ENCODE measurements around the gene SYNGR4. TPM values are rescaled to one million over a fixed set of nuclear protein-coding genes. Genes with fewer than 3 reads are reported as not detected.

Gene SYNGR4
- total and polyA plus RNA-seq, 5 donors: not detected

DNA sequence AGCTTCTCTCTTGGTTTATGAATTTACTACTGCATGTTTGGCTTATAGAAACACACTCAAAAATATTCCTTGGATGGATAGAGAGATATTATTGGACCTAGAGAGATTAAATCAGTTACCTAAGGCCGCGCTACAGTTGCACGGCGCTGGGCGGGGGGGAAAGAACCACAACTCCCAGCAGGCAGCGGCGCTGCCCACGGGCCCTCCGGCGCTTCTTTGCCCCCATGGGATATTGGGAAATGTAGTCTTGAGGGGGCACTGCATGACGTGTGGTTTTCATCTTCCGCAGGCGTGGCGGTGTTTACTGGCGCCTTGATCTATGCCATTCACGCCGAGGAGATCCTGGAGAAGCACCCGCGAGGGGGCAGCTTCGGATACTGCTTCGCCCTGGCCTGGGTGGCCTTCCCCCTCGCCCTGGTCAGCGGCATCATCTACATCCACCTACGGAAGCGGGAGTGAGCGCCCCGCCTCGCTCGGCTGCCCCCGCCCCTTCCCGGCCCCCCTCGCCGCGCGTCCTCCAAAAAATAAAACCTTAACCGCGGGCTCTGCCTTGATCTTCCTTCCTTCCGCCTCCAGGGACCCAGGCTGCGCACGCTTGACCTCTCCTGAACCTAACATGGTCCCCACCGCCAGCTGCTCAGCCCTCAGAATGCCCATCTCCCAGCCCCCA lies 34.0 kb upstream of the SYNGR4 start:
- intact Hi-C loops (cut with DNase I): no loop called here
- Histone ChIP-seq H3K27ac (ENCODE audit: low read length) (peak overlapping the region; percentile 91), H3K9me3 (ENCODE audit: control insufficient read depth, low read length) (no peaks in the 10 kb centered on the region), H3K4me1 (ENCODE audit: control insufficient read depth, insufficient read depth, low read length) (no peaks in the 10 kb centered on the region), H3K4me3 (ENCODE audit: low read length) (peak overlapping the region; percentile 64), H3K27me3 (ENCODE audit: control insufficient read depth, insufficient read depth) (no peaks in the 10 kb centered on the region)
- WGBS: 35% methylated on average over 41 of the region's 41 CpGs
- DNase-seq: peak; percentile 47 to 86 (median 85)
- ATAC-seq: peak; percentile 15 to 37

DNA sequence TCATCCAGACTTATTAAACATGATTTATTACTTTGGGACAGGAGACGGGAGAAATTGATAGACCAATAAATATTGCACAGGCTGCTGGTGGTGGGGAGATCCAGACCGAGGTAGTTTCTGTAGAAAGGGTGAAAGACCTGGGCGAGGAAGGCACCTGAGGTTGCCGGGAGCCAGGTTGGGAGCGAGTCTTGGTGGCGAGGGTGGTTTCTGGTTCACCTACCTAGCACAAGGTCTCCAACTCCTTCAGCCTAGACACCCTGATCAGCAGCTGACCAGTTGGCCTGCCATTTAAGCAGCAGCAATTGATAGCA lies 31.9 kb upstream of the SYNGR4 start:
- Histone ChIP-seq H3K4me1 (ENCODE audit: control insufficient read depth, insufficient read depth, low read length) (no peaks in the 10 kb centered on the region), H3K9me3 (ENCODE audit: control insufficient read depth, low read length) (no peaks in the 10 kb centered on the region), H3K27ac (ENCODE audit: low read length) (peak overlapping the region; percentile 71), H3K27me3 (ENCODE audit: control insufficient read depth, insufficient read depth) (no peaks in the 10 kb centered on the region), H3K4me3 (ENCODE audit: low read length) (no peak overlapping the region)
- DNase-seq (no peak), ATAC-seq (no peak)
- WGBS: 50% methylated on average over 6 of the region's 6 CpGs
- intact Hi-C loops (cut with DNase I): no loop called here

DNA sequence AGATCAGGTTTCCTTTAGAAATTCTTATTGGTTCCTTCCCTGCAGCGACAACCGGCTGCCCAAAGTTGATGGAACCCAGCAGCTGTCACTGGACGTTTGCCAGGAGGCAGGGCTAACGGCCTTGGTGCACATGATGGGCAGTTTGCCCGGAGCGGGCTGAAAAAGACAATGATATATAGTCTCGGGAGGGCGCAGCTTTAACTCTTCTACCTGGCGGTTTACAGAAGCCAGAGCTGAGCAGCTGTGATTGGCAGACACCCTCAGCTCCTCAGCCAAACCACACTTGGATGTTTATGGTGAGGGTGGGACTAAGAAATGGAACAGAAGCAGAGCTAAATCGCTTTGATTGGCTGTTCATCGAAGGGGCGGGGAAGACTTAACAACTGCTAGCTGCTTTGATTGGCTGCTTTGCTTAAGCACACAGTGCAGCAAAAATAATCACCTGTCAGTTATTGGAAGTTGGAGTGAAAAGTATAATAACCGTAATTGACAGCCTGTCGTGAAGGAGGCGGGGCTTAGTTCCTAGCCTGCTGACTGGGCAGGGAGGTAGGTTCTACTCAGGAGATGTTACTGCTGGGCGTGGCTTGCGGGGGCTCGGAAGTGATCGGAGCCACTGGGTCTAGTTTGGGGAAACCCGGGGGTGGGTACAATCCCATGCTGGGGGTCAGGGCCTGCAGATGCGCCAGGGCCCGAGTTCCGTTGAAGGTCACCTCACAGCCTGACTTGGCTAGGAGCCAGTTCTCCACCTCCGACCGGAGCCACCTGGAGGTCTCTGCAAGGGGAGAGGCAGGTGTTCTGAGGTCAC lies 31.3 kb upstream of the SYNGR4 start:
- WGBS: under 1% methylated on average over 25 of the region's 25 CpGs
- H3K27me3 ChIP-seq (ENCODE audit: control insufficient read depth, insufficient read depth): no peaks in the 10 kb centered on the region

DNA sequence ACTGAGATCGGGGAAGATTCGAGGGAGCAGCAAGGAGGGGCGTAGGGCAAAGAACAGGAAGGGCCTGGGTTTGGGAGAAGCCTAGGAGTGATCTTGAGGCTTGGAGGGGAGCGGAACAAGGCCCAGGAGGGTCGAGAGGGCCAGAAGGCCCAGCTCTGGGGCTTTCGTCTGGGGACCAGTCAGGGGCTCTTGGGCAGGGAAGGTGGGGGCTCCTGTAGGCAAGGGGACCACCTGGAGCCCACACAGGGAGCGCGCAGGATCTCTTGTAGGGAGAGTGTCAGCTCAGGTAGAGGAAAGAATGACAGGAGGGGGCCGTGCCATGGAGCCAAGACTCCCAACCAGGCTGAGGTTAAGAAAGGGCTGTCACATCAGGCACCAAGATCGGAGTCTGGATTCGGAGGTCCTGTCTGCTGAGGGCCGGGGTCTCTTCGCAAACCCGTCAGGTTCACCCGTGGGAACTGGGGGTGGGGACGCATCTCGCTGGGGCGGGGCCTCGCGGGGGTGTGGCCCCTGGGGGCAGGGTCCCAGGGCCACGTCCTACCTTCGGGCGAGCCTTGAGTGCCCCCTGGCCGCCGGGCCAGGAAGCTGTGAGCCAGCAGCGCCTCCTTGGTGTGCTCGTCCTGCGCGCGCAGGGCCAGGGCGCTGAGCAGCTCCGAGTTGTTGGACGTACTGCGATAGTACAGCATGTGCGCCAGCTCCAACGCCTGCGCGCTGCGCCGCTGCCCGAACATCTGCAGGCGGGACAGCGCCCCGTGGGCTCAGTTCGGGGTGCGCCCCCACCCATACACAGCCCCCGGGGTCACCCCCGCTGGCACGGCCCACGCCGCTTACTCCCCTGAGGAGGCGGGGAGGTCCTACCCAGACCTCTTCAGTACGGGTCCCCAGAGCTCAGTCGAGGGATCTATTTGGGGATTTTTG lies 30.4 kb upstream of the SYNGR4 start:
- intact Hi-C loops (cut with DNase I): no loop called here
- Histone ChIP-seq H3K4me1 (ENCODE audit: control insufficient read depth, insufficient read depth, low read length) (no peaks in the 10 kb centered on the region), H3K9me3 (ENCODE audit: control insufficient read depth, low read length) (no peaks in the 10 kb centered on the region), H3K4me3 (ENCODE audit: low read length) (peak overlapping the region; percentile 45), H3K27me3 (ENCODE audit: control insufficient read depth, insufficient read depth) (no peaks in the 10 kb centered on the region), H3K27ac (ENCODE audit: low read length) (peak overlapping the region; percentile 87)
- DNase-seq: peak; percentile 94 to 97 (median 97)
- peak; percentile 89 to 91 for ATAC-seq
- WGBS: 6% methylated on average over 54 of the region's 54 CpGs

More for the DNA sequence above, 31.3 kb upstream of the SYNGR4 start:
- no peaks in the 10 kb centered on the region for H3K9me3 ChIP-seq (ENCODE audit: control insufficient read depth, low read length)
- ATAC-seq: peak; percentile 75 to 85
- no peaks in the 10 kb centered on the region for H3K4me1 ChIP-seq (ENCODE audit: control insufficient read depth, insufficient read depth, low read length)
- peak overlapping the region; percentile 45 for H3K4me3 ChIP-seq (ENCODE audit: low read length)
- peak; percentile 88 to 95 (median 94) for DNase-seq
- intact Hi-C loops (cut with DNase I): no loop called here
- peak overlapping the region; percentile 87 for H3K27ac ChIP-seq (ENCODE audit: low read length)

DNA sequence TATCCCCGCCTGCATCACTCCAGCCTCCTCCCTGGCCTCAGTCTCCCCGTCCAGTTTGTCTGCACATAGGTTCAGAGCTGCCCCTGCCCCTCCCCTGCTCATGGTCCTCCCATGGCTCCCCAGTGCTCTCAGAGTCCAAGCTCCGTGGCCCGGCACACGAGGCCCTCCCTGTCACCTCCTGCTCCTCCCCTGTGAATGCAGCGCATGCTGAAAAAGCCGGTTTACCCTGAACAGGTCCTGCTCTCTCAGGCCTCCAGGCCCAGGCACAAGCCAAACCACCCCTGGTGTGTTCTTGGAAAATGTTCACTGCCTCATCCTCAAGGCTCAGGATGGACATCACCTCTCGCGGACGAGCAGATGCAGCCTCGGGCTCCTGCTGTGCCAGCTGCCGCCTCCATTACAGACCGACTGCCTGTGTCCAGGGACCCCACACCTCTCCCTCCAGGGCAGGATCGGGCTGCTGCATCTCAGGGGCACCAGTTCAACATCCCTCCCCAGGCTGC lies 25.9 kb upstream of the SYNGR4 start:
- no peak overlapping the region for H3K27ac ChIP-seq (ENCODE audit: low read length)
- no peak overlapping the region for H3K4me3 ChIP-seq (ENCODE audit: low read length)
- H3K9me3 ChIP-seq (ENCODE audit: control insufficient read depth, low read length): no peaks in the 10 kb centered on the region
- WGBS: 92% methylated on average over 14 of the region's 14 CpGs
- H3K27me3 ChIP-seq (ENCODE audit: control insufficient read depth, insufficient read depth): no peaks in the 10 kb centered on the region
- H3K4me1 ChIP-seq (ENCODE audit: control insufficient read depth, insufficient read depth, low read length): no peaks in the 10 kb centered on the region
- no peak for ATAC-seq
- intact Hi-C loops (cut with DNase I): no loop called here
- no peak for DNase-seq

DNA sequence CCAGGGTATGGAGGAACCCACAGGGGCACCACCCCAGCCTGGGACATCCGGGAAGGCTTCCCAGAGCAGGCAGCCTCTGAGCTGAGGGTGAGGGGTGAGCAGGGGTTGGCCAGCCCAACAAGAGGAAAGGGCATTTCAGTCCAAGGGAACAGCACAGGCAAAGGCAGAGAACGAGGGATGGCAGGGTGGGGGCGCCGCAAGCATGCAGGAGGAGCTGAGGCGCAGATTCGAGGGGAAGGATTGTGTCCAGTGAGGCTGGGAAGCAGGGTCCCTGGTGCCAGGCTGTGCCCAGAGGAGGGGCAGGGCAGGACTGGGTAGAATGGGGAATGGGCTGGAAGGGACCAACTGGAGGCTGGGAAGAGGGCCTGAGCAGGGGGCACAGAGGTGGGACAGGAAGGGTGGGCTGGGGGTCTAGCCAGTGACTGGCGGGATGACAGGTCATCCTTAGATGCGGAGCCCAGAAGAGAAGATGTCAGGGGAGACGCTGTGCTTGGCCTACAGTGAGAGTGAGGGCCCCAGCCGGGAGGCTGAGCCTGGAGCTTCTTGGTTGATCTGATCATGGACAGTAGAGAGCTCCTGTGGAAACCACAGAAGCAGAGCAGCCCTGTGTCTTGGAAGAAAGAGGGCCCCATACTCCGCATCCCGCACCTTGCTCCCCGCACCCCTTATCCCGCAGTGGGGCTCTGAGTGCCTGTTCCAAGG lies 25.2 kb upstream of the SYNGR4 start:
- Histone ChIP-seq H3K27ac (ENCODE audit: low read length) (no peak overlapping the region), H3K9me3 (ENCODE audit: control insufficient read depth, low read length) (no peaks in the 10 kb centered on the region), H3K4me1 (ENCODE audit: control insufficient read depth, insufficient read depth, low read length) (no peaks in the 10 kb centered on the region), H3K4me3 (ENCODE audit: low read length) (no peak overlapping the region), H3K27me3 (ENCODE audit: control insufficient read depth, insufficient read depth) (no peaks in the 10 kb centered on the region)
- intact Hi-C loops (cut with DNase I): no loop called here
- DNase-seq (no peak), ATAC-seq (no peak)
- WGBS: 92% methylated on average over 14 of the region's 14 CpGs

DNA sequence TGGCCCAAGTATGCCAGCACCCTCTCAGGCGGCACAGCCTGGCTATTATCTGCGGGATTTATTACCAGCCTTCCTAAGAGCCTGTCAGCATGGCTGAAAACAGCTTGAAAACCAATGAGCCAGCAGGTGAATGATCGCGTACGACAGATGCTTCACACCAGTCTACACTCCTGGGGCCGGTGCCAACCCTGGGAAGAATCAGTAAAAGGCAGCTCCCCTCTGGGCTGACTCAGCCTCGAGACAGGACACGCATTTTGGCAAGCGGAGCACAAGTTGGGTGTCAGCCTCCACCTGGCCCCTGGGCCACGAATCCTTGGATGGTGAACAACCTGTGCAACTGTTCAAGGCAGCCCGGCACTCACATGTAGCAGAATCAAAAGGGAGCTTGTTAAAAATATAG lies 23.2 kb upstream of the SYNGR4 start:
- H3K27ac ChIP-seq (ENCODE audit: low read length): no peak overlapping the region
- H3K27me3 ChIP-seq (ENCODE audit: control insufficient read depth, insufficient read depth): no peaks in the 10 kb centered on the region
- no peaks in the 10 kb centered on the region for H3K4me1 ChIP-seq (ENCODE audit: control insufficient read depth, insufficient read depth, low read length)
- no peak overlapping the region for H3K4me3 ChIP-seq (ENCODE audit: low read length)
- no peaks in the 10 kb centered on the region for H3K9me3 ChIP-seq (ENCODE audit: control insufficient read depth, low read length)
- ATAC-seq: no peak
- intact Hi-C loops (cut with DNase I): no loop called here
- WGBS: 90% methylated on average over 11 of the region's 11 CpGs
- no peak for DNase-seq

DNA sequence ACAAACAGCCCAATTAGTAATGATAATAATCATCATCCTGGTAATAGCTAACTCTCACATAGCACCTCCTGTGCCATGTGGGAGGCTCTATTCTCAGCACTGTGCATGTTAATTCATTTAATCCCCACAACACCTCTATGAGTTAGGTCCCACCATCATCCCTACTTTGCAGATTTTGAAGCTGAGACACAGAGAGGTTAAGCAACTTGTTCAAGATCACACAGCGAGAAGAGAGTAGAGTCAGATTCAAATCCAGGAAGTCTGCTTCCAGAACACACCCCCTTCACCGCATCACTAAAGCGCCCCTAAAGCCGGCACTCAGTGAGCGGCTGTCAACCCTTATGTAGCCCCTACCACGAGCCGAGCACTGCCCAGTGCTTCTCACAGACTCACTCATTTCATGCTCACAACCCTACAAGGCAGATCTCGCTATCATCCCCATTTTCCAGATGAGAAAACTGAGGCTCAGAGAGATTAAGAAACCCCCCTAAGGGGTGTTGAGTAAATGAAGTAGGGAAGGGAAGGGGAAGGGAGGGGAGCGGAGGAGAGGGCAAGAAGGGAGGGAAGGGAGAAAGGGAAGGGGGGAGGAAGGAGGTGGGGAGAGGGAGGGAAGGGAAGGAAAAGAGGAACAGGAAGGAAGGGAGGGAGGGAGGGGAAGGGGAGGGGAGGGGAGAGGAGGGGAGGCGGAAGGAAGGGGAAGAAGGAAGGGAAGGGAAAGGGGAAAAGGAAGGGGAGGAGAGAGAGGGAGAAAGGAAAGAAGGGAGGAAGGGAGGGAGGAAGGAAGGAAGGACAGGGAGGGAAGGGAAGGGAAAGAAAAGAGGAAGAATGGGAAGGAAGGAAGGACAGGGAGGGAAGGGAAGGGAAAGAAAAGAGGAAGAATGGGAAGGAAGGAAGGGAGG lies 22.4 kb upstream of the SYNGR4 start:
- no peak for DNase-seq

DNA sequence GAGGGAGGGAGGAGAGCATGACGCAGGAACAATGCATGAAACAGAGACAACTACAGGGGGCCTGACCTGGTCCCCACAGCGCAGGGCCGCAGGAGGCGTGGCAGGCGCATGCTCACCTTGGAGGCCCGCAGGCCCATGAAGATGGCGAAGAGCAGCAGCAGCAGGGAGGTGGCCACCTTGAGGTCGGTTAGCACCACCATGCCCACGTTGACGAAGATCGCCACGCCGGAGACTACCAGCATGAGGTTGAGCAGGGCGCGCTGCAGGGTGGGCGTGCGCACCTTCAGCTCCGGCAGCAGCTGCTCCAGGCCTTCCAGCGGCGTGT lies 21.8 kb upstream of the SYNGR4 start:
- Histone ChIP-seq H3K4me3 (ENCODE audit: low read length) (no peak overlapping the region), H3K9me3 (ENCODE audit: control insufficient read depth, low read length) (no peaks in the 10 kb centered on the region), H3K27ac (ENCODE audit: low read length) (no peak overlapping the region), H3K27me3 (ENCODE audit: control insufficient read depth, insufficient read depth) (no peaks in the 10 kb centered on the region), H3K4me1 (ENCODE audit: control insufficient read depth, insufficient read depth, low read length) (no peaks in the 10 kb centered on the region)
- intact Hi-C loops (cut with DNase I): no loop called here
- no peak for DNase-seq
- 93% methylated on average over 20 of the region's 20 CpGs for WGBS
- ATAC-seq: no peak

More for the DNA sequence above, 22.4 kb upstream of the SYNGR4 start:
- no peak for ATAC-seq
- Histone ChIP-seq H3K4me3 (ENCODE audit: low read length) (no peak overlapping the region), H3K9me3 (ENCODE audit: control insufficient read depth, low read length) (no peaks in the 10 kb centered on the region), H3K27me3 (ENCODE audit: control insufficient read depth, insufficient read depth) (no peaks in the 10 kb centered on the region), H3K4me1 (ENCODE audit: control insufficient read depth, insufficient read depth, low read length) (no peaks in the 10 kb centered on the region), H3K27ac (ENCODE audit: low read length) (no peak overlapping the region)
- intact Hi-C loops (cut with DNase I): no loop called here
- WGBS: 95% methylated on average over 10 of the region's 10 CpGs
